Measurements from ENCODE around the gene MADD.
"Not testable (repeated sequence)": the region's sequence is repeated elsewhere in the genome, so short reads cannot be mapped to it uniquely, and the experiment has no call there.

Gene MADD

GRCh38 chr11:47274495-47275235 lies 4.7 kb downstream of the MADD start:
- DNase-seq (ENCODE audit: low read depth in 2 of 2), result no peak

GRCh38 chr11:47276923-47277322 lies 7.0 kb downstream of the MADD start:
- no peak for DNase-seq (ENCODE audit: low read depth in 2 of 2)

DNA sequence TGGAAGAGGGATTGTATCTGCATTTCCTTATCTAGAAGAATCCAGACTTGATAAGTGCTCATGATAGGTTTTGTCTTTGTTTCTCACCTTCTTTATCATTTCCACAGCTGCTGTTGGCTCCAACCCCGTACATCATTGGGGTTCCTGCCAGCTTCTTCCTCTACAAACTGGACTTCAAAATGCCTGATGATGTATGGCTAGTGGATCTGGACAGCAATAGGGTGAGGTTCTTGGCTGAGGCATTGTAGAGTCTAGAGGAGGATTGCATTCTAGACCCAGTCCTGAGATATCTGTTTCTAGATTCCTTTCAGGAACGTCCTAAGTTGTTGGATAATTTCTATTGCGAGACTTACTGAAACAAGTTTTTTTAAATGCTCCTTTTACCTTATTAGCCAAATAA lies 8.1 kb downstream of the MADD start:
- no peak for DNase-seq (ENCODE audit: low read depth in 2 of 2)

DNA sequence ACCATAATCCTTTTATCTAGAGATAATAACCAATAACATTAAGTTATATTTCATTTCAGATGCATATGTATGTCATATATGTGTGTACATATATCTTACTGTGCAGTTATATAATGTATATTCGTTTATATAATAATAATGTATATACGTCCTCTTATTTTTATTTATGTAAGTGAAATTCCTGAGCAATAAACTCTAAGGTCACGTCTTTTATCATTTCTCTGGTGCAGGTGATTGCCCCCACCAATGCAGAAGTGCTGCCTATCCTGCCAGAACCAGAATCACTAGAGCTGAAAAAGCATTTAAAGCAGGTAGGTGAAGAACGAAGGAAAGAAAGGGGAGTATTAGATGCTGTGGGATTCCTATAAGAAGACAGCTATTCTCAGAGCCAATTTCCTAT lies 8.8 kb downstream of the MADD start:
- DNase-seq (ENCODE audit: low read depth in 2 of 2), result no peak

GRCh38 chr11:47280099-47280498 lies 10.2 kb downstream of the MADD start:
- DNase-seq (ENCODE audit: low read depth in 2 of 2), result no peak

DNA sequence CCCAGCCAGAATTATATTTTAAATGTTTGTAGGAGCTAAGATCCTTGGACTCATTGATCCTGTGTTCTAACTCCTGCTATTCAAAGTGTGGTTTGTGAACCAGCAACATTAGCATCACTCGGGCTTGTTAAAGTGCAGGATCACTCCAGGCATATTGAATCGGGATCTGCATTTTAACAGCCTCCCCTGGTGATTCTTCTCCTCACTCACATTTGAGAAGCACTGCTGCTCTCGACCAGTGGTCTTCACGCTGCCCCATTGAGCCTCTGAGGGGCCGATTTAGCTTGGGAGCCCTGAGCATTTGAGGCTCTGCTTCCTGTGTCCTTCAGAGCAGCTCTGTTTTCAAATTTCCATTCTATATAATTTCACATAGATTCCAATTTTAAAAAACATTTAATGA lies 10.9 kb downstream of the MADD start:
- DNase-seq (ENCODE audit: low read depth in 2 of 2), result no peak

- no peak for DNase-seq (ENCODE audit: low read depth in 2 of 2)
Measured at GRCh38 chr11:47282462-47282861, 12.5 kb downstream of the MADD start.

DNA sequence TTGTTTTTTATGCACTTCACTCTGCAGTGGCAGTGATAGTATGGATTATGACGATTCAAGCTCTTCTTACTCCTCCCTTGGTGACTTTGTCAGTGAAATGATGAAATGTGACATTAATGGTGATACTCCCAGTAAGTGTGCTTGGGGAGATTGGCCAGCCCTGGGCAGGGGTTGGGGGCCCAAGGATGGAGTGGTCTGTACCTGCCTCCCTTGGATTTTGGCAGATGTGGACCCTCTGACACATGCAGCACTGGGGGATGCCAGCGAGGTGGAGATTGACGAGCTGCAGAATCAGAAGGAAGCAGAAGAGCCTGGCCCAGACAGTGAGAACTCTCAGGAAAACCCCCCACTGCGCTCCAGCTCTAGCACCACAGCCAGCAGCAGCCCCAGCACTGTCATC lies 14.2 kb downstream of the MADD start:
- no peak for DNase-seq (ENCODE audit: low read depth in 2 of 2)

DNA sequence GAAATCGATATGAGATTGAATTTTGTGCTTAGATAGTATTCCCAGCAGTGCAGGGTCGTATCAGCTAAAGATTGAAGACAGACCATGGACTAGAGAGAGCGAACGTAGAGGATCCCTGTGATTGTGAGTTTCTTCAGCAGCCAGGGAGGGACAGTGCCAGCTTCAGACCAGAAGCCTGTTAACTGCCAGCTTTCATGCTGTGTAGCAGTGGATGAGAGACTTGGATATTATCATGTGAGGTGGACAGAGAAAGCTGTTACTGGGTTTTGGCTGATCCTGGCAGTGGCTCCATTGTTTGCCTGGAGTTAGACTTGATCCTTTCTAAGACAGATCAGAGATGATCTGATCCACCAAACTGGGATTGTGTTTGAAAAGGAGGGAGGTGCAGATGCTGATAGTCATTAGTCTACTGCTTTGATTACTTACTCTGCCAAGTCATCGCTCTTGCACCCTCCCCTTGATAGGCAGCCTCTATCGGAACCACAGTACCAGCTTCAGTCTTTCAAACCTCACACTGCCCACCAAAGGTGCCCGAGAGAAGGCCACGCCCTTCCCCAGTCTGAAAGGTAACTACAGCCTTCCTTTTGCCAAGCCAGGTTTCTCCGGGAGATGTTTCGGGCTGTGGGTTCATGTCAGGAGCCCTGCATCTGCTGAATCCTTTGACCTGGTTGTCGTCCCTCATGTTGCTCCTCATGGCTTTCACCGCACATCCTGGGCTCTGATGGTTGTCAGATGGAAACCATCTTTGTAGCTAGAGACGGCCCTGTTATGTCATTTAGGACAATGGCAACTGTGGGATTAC lies 16.2 kb downstream of the MADD start:
- DNase-seq (ENCODE audit: low read depth in 2 of 2), result no peak

GRCh38 chr11:47288066-47288465 lies 18.1 kb downstream of the MADD start:
- no peak for DNase-seq (ENCODE audit: low read depth in 2 of 2)

- DNase-seq (ENCODE audit: low read depth in 2 of 2), result no peak
Measured at GRCh38 chr11:47289856-47290255, 19.9 kb downstream of the MADD start.

DNA sequence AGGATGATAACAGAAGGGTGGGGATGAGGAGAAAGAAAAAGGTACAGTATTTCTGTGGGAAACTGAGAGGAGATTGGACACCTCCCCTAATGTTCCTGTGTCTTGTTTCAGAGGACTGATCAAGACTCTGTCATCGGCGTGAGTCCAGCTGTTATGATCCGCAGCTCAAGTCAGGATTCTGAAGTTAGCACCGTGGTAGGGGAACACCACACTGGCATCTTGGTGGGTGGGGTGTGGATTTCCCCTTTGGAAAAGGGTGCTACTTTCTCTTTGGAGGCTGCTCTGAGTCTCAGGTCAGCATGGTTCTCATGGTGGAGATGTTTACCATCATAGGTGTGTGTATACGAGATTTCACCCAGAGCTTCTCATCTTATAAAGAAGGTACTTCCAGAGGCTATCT lies 25.5 kb downstream of the MADD start:
- no peak for DNase-seq (ENCODE audit: low read depth in 2 of 2)

DNA sequence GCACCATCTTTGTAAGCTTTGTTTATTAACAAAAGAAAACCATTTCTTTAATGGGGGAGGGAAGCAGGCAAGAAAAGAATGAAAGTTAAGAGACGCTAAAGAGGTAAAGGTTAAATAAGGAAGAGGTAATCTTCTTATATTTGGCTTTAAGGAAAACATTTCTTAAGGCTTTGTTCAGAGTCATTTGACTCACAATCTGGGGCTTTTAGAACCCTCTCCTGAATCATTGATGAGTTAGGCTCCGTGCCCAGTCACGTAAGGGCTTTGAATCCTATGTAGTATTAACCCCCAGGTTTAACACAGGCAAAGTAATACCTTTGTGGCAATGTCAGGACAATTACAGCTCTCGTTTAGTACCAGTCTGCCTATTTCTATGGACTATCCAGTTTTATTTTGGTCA lies 26.1 kb downstream of the MADD start:
- no peak for DNase-seq (ENCODE audit: low read depth in 2 of 2)

DNA sequence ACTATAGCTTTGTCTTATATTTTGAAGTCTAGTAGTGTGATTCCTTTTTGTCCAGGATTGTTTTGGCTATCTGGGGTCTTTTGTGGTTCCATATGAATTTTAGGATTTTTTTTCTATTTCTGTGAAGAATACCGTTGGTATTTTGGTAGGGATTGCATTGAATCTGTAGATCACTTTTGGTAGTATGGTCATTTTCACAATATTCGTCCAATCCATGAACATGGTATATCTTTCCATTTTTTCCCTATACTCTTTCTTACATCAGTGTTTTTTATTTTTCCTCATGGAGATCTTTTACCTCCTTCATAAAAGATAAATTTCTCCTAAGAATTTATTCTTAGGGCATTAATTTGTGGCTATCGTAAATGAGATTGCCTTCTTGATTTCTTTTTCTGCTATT lies 29.1 kb downstream of the MADD start:
- DNase-seq (ENCODE audit: low read depth in 2 of 2), result no peak

- no peak for DNase-seq (ENCODE audit: low read depth in 2 of 2)
Measured at GRCh38 chr11:47302853-47303252, 32.9 kb downstream of the MADD start.

GRCh38 chr11:47305734-47306483 lies 36.0 kb downstream of the MADD start:
- no peak for DNase-seq (ENCODE audit: low read depth in 2 of 2)

DNA sequence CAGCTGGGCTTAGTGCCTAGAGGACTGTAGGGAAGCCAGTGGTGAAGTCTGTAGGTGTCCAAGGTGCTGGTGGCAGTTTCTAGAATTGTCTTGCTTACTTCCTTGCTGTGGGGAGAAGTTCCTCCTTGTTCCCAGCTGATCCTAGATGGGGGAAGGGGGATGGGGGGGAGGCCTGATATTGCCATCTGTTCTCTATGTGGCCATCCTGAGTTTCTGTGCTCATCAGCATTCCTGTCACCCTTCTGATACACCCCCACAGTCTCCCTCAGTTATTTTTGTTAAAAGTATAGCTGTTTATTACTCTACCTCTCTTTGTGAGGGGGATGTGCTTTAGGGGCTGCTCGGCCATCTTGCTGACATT lies 36.5 kb downstream of the MADD start:
- no peak for DNase-seq (ENCODE audit: low read depth in 2 of 2)

DNA sequence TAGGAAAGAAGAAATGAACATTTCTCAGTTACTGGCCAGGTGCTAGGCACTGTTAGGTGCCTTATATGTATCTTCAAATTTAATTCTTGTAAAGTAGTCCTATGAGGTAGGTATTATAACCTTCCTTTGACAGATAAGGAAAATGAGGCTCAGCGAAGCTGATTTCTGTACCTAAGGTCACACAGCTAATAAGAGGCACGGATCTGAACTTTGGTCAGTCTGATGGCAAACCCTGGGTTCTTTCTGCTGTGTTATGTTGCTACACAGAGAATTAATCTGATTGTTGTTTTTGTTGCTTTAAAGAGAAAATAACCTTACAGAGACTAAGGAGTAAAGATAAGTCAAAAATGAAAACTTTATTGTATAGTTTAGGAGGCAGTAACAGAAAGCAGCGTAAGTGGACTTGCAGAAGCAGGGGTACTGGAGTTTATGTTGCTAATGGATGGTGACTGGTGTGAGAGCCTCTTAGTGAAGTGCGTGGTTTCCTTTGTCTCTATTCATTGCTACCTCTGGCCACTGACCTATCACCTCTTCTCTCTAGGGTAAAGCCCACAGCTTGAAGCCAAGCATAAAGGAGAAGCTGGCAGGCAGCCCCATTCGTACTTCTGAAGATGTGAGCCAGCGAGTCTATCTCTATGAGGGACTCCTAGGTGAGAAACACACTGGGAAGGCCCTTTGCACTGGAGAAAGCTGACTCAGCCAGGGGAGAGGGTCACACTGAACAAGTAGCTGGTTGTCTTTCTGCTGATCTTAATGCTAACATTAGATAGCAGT lies 38.3 kb downstream of the MADD start:
- no peak for DNase-seq (ENCODE audit: low read depth in 2 of 2)

GRCh38 chr11:47314992-47315391 lies 45.1 kb downstream of the MADD start:
- no peak for DNase-seq (ENCODE audit: low read depth in 2 of 2)

DNA sequence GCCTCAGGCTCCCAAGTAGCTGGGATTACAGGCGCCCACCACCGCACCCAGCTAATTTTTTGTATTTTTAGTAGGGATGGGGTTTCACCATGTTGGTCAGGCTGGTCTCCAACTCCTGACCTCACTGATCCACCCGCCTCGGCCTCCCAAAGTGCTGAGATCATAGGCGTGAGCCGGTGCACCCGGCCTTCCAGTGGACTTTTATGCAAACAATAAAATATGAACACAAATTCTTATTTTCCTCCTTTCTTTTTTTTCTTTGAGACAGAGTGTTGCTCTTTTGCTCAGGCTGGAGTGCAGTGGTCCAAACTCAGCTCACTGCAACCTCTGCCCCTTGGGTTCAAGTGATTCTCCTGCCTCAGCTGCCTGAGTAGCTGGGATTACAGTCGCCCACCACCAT lies 46.6 kb downstream of the MADD start:
- not testable (repeated sequence) for DNase-seq (ENCODE audit: low read depth in 2 of 2)

GRCh38 chr11:47317064-47317828 lies 47.3 kb downstream of the MADD start:
- DNase-seq (ENCODE audit: low read depth in 2 of 2), result no peak
